Activated CD8-positive, alpha-beta memory T cell treated with anti-CD3 and anti-CD28 coated beads, Interleukin-2, amount 50 U/mL, for 24 hours (primary cell): ENCODE results near the gene ASTL.
"Not testable (repeated sequence)": the region's sequence is repeated elsewhere in the genome, so short reads cannot be mapped to it uniquely, and the experiment has no call there.

ENCODE experiments used
- DNase-seq: peaks from one replicate; pipeline ENCODE4 v3.0.0-alpha.2; 2020; ENCODE audit errors: extremely low read depth

ASTL gene

GRCh38 chr2:96138179-96139145 lies at the start of gene ASTL:
TSS of gene ASTL (minus strand) at chr2:96138502. CDS start at chr2:96138436, 66 bp downstream.
- DNase-seq, result no peak

GRCh38 chr2:96186562-96186961 lies 48.3 kb upstream of the ASTL start:
- DNase-seq, result no peak

- DNase-seq, result no peak
These were observed 47.2 kb upstream of the ASTL start for GRCh38 chr2:96185516-96185915.

- no peak for DNase-seq
These were observed 46.7 kb upstream of the ASTL start for GRCh38 chr2:96184989-96185388.

GRCh38 chr2:96184188-96184587 lies 45.9 kb upstream of the ASTL start:
- no peak for DNase-seq

- DNase-seq, result no peak
These were observed 43.2 kb upstream of the ASTL start for GRCh38 chr2:96181529-96181928.

GRCh38 chr2:96180521-96180920 lies 42.2 kb upstream of the ASTL start:
- DNase-seq, result no peak

- DNase-seq, result no peak
These were observed 41.7 kb upstream of the ASTL start for GRCh38 chr2:96180002-96180401.

- DNase-seq, result no peak
These were observed 38.4 kb upstream of the ASTL start for GRCh38 chr2:96176661-96177060.

GRCh38 chr2:96175951-96176350 lies 37.6 kb upstream of the ASTL start:
- no peak for DNase-seq

- DNase-seq, result peak; percentile 54
These were observed 36.2 kb upstream of the ASTL start for GRCh38 chr2:96174251-96175144.

- DNase-seq, result no peak
These were observed 33.5 kb upstream of the ASTL start for GRCh38 chr2:96171831-96172230.

- no peak for DNase-seq
These were observed 32.3 kb upstream of the ASTL start for GRCh38 chr2:96170626-96171025.

- DNase-seq, result no peak
These were observed 31.7 kb upstream of the ASTL start for GRCh38 chr2:96169868-96170507.

GRCh38 chr2:96167407-96168013 lies 29.2 kb upstream of the ASTL start:
- DNase-seq, result no peak

GRCh38 chr2:96164459-96165184 lies 26.3 kb upstream of the ASTL start:
- no peak for DNase-seq

GRCh38 chr2:96163768-96164429 lies 25.6 kb upstream of the ASTL start:
- DNase-seq, result peak; percentile 65

- no peak for DNase-seq
These were observed 25.1 kb upstream of the ASTL start for GRCh38 chr2:96163415-96163767.

GRCh38 chr2:96161898-96162297 lies 23.6 kb upstream of the ASTL start:
- no peak for DNase-seq

GRCh38 chr2:96160366-96160765 lies 22.1 kb upstream of the ASTL start:
- not testable (repeated sequence) for DNase-seq
